ENCODE data around the gene ZNF580. TPM values are rescaled to one million over a fixed set of nuclear protein-coding genes. Genes with fewer than 3 reads are reported as not detected.

The ZNF580 gene
- total and polyA plus RNA-seq, 2 of the 13 experiments (the other 11 are each of a cell fraction or from before 2014, with no cell fraction given), result 4.4 to 6.0 TPM

DNA sequence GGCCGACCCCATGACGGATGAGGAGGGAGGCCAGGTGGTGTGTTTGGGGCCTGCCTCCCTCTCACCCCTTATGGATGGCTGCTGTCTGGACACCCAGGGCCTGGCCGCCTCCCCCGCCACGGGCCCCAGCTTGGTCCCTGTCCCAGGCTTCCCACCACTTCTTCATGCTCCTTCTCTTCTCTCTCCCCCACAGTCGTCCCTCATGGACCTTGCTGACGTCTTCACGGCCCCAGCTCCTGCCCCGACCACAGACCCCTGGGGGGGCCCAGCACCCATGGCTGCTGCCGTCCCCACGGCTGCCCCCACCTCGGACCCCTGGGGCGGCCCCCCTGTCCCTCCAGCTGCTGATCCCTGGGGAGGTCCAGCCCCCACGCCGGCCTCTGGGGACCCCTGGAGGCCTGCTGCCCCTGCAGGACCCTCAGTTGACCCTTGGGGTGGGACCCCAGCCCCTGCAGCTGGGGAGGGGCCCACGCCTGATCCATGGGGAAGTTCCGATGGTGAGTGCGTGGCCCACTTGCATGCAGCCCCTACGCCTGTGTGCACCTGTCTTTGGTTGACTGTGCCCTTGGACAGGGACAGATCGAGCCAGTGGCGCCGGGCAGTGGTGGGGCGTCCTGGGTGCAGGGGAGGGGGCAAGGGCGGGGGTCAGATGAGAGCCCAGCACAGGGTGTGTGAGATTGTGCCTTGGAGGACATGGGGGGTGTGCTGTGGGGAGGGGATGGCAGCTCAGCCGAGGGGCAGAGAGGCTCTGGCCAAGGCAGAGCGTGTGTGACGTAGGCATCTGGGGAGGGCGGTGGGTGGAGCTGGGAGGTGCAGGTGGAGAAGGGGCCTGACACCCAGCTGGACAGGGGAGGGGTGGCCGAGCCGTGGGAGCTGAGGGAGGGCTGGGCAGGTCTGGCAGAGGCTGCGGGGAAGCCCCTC, 51.0 kb downstream of the ZNF580 start:
- intact Hi-C loops (cut with micrococcal nuclease; ENCODE audit: unreplicated experiment) (no loop called here), in situ Hi-C loops (cut with HindIII; ENCODE audit: extremely low pct_ligation_motif_present, low pct_unique_long_range_greater_than_20kb) (no loop called here)
- POLR2A ChIA-PET, result no interaction called here
- ATAC-seq (no peak), DNase-seq (ENCODE audit: low spot score) (no peak), FAIRE-seq (no peak)
- Histone ChIP-seq H4K20me1 (ENCODE audit: insufficient read depth, low read length) (no peaks in the 10 kb centered on the region), H2AFZ (ENCODE audit: low read length) (no peak overlapping the region), H3K27ac (ENCODE audit: extremely low read length, insufficient read depth, low read length) (no peak overlapping the region), H3K9ac (ENCODE audit: insufficient read depth, low read depth, low read length) (no peak overlapping the region), H3K4me3 (replicated peaks in 1 of 3; ENCODE audit: insufficient read depth in 1 of 3, low read depth in 2 of 3, low read length in 3 of 3) (no peak overlapping the region), H3K36me3 (replicated peaks in 1 of 2; ENCODE audit: control insufficient read depth in 1 of 2, insufficient read depth in 2 of 2, low read length in 2 of 2) (peaks cover 27 to 55% of the 10 kb centered on the region in 2 experiments; a peak in 4 of 5 replicates), H3K4me1 (ENCODE audit: insufficient read depth, low read length) (0 out of 2 replicates have a peak, but pooled peaks cover 11% of the 10 kb centered on the region), H3K4me2 (ENCODE audit: low read depth, low read length) (no peak overlapping the region), H3K79me2 (ENCODE audit: insufficient read depth, low read length) (no peaks in the 10 kb centered on the region), H3K9me3 (ENCODE audit: low read length) (no peaks in the 10 kb centered on the region), H3K27me3 (ENCODE audit: control insufficient read depth in 1 of 2, insufficient read depth in 2 of 2, low read length in 2 of 2) (no peaks in the 10 kb centered on the region)
- CTCF ChIA-PET (ENCODE audit: low intra/inter-chr PET ratio, low total read pairs), result no interaction called here
- TF ChIP-seq AGO2 (optimal IDR thresholded peaks at IDR 0.05; ENCODE audit: low read depth, low read length) (peak; percentile 28), ZBTB20 (CRISPR knock-in tag; IDR thresholded peaks at IDR 0.05; ENCODE audit: borderline replicate concordance, low read depth) (no peak), ZFP82 (CRISPR knock-in tag; IDR thresholded peaks at IDR 0.05; ENCODE audit: borderline replicate concordance) (no peak), POLR2AphosphoS2 (IDR thresholded peaks at IDR 0.05; ENCODE audit: low read depth, low read length) (no peak)
- 98% methylated on average over 30 of the region's 31 CpGs for WGBS (ENCODE audit: low lambda C conversion rate)
- no TSS peak for BruUV-seq (replicated peaks)

DNA sequence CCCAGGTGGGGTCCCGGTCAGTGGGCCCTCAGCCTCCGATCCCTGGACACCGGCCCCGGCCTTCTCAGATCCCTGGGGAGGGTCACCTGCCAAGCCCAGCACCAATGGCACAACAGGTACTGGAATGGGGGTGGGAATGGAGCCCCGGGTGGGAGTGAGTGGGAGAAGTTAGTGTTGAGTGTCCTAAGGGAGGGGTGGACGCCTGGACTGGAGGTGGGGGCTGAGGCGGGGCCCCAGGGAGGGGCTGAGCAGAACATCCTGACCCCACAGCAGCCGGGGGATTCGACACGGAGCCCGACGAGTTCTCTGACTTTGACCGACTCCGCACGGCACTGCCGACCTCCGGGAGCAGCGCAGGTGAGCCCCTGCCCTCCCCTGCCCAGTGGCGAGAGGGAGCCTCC, 51.9 kb downstream of the ZNF580 start:
- BruUV-seq (replicated peaks), result no TSS peak
- Histone ChIP-seq H3K4me3 (replicated peaks in 1 of 3; ENCODE audit: insufficient read depth in 1 of 3, low read depth in 2 of 3, low read length in 3 of 3) (no peak overlapping the region), H2AFZ (ENCODE audit: low read length) (no peak overlapping the region), H3K9ac (ENCODE audit: insufficient read depth, low read depth, low read length) (no peak overlapping the region), H3K27ac (ENCODE audit: extremely low read length, insufficient read depth, low read length) (no peak overlapping the region), H3K4me1 (ENCODE audit: insufficient read depth, low read length) (0 out of 2 replicates have a peak, but pooled peaks cover 5% of the 10 kb centered on the region), H3K36me3 (replicated peaks in 1 of 2; ENCODE audit: control insufficient read depth in 1 of 2, insufficient read depth in 2 of 2, low read length in 2 of 2) (peaks cover 26 to 49% of the 10 kb centered on the region in 2 experiments; a peak in 4 of 5 replicates), H4K20me1 (ENCODE audit: insufficient read depth, low read length) (no peaks in the 10 kb centered on the region), H3K27me3 (ENCODE audit: control insufficient read depth in 1 of 2, insufficient read depth in 2 of 2, low read length in 2 of 2) (no peaks in the 10 kb centered on the region), H3K9me3 (ENCODE audit: low read length) (no peaks in the 10 kb centered on the region), H3K4me2 (ENCODE audit: low read depth, low read length) (no peak overlapping the region), H3K79me2 (ENCODE audit: insufficient read depth, low read length) (no peaks in the 10 kb centered on the region)
- CTCF ChIA-PET (ENCODE audit: low intra/inter-chr PET ratio, low total read pairs), result no interaction called here
- POLR2A ChIA-PET, result no interaction called here
- TF ChIP-seq KLF6 (CRISPR knock-in tag; IDR thresholded peaks at IDR 0.05) (no peak), SP5 (CRISPR knock-in tag; IDR thresholded peaks at IDR 0.05; ENCODE audit: borderline replicate concordance, low read depth) (no peak), SRSF9 (IDR thresholded peaks at IDR 0.05; ENCODE audit: borderline replicate concordance, insufficient read depth, low read depth, low read length, poor library complexity, severe bottlenecking) (no peak), MBNL3 (CRISPR knock-in tag; conservative IDR thresholded peaks at IDR 0.05) (no peak)
- ATAC-seq (no peak), FAIRE-seq (no peak), DNase-seq (ENCODE audit: low spot score) (no peak)
- WGBS (ENCODE audit: low lambda C conversion rate), result 94% methylated on average over 15 of the region's 19 CpGs
- intact Hi-C loops (cut with micrococcal nuclease; ENCODE audit: unreplicated experiment), result no loop called here
- in situ Hi-C loops (cut with HindIII; ENCODE audit: extremely low pct_ligation_motif_present, low pct_unique_long_range_greater_than_20kb), result no loop called here

Other genes with a start within 250 kb of the ZNF580 start
- 29.5 and 39.3 TPM in 2 replicates for gene UBE2S, start 233.2 kb upstream of the ZNF580 start, total RNA-seq (2016; rRNA removed; fragmentation: Illumina TruSeq; extraction: Trizol)
- gene UBE2S, start 233.2 kb upstream of the ZNF580 start, polyA plus RNA-seq (2011; rRNA removed), result 26.6 and 32.2 TPM in 2 replicates
- not detected in 2 replicates for gene SHISA7, start 197.7 kb upstream of the ZNF580 start, total RNA-seq (2016; rRNA removed; fragmentation: Illumina TruSeq; extraction: Trizol)
- gene SHISA7, start 197.7 kb upstream of the ZNF580 start, polyA plus RNA-seq (2011; rRNA removed), result not detected in 2 replicates
- 105 and 106 TPM in 2 replicates for gene ISOC2, start 179.4 kb upstream of the ZNF580 start, total RNA-seq (2016; rRNA removed; fragmentation: Illumina TruSeq; extraction: Trizol)
- 76.8 and 91.2 TPM in 2 replicates for gene ISOC2, start 179.4 kb upstream of the ZNF580 start, polyA plus RNA-seq (2011; rRNA removed)
- gene C19orf85, start 176.3 kb upstream of the ZNF580 start, total RNA-seq (2016; rRNA removed; fragmentation: Illumina TruSeq; extraction: Trizol), result not detected in 2 replicates
- not detected in 2 replicates for gene C19orf85, start 176.3 kb upstream of the ZNF580 start, polyA plus RNA-seq (2011; rRNA removed)
- gene ZNF628, start 164.4 kb upstream of the ZNF580 start, total RNA-seq (2016; rRNA removed; fragmentation: Illumina TruSeq; extraction: Trizol), result 1.00 and 1.2 TPM in 2 replicates
- 0.48 and 0.54 TPM in 2 replicates for gene ZNF628, start 164.4 kb upstream of the ZNF580 start, polyA plus RNA-seq (2011; rRNA removed)
- gene NAT14, start 155.8 kb upstream of the ZNF580 start, total RNA-seq (2016; rRNA removed; fragmentation: Illumina TruSeq; extraction: Trizol), result 14.7 and 22.3 TPM in 2 replicates
- 20.7 and 24.7 TPM in 2 replicates for gene NAT14, start 155.8 kb upstream of the ZNF580 start, polyA plus RNA-seq (2011; rRNA removed)
- not detected in 2 replicates for gene SSC5D, start 152.6 kb upstream of the ZNF580 start, total RNA-seq (2016; rRNA removed; fragmentation: Illumina TruSeq; extraction: Trizol)
- 0.03 TPM in 1 of 2 replicates, not detected in the other for gene SSC5D, start 152.6 kb upstream of the ZNF580 start, polyA plus RNA-seq (2011; rRNA removed)
- gene SBK2, start 103.9 kb upstream of the ZNF580 start, total RNA-seq (2016; rRNA removed; fragmentation: Illumina TruSeq; extraction: Trizol), result 0.24 and 0.45 TPM in 2 replicates
- 0.14 TPM in 1 of 2 replicates, not detected in the other for gene SBK2, start 103.9 kb upstream of the ZNF580 start, polyA plus RNA-seq (2011; rRNA removed)
- gene SBK3, start 95.5 kb upstream of the ZNF580 start, total RNA-seq (2016; rRNA removed; fragmentation: Illumina TruSeq; extraction: Trizol), result 0.46 and 0.66 TPM in 2 replicates
- gene SBK3, start 95.5 kb upstream of the ZNF580 start, polyA plus RNA-seq (2011; rRNA removed), result 0.77 and 1.5 TPM in 2 replicates
- 1.7 and 2.9 TPM in 2 replicates for gene ZNF579, start 60.2 kb upstream of the ZNF580 start, total RNA-seq (2016; rRNA removed; fragmentation: Illumina TruSeq; extraction: Trizol)
- 2.1 and 2.2 TPM in 2 replicates for gene ZNF579, start 60.2 kb upstream of the ZNF580 start, polyA plus RNA-seq (2011; rRNA removed)
- 3.4 and 5.9 TPM in 2 replicates for gene FIZ1, start 41.5 kb upstream of the ZNF580 start, total RNA-seq (2016; rRNA removed; fragmentation: Illumina TruSeq; extraction: Trizol)
- 3.6 and 4.1 TPM in 2 replicates for gene FIZ1, start 41.5 kb upstream of the ZNF580 start, polyA plus RNA-seq (2011; rRNA removed)
- 1.6 and 4.6 TPM in 2 replicates for gene ZNF524, start 40.7 kb upstream of the ZNF580 start, total RNA-seq (2016; rRNA removed; fragmentation: Illumina TruSeq; extraction: Trizol)
- gene ZNF524, start 40.7 kb upstream of the ZNF580 start, polyA plus RNA-seq (2011; rRNA removed), result 3.2 and 5.0 TPM in 2 replicates
- 0.93 and 1.0 TPM in 2 replicates for gene ZNF865, start 35.4 kb upstream of the ZNF580 start, total RNA-seq (2016; rRNA removed; fragmentation: Illumina TruSeq; extraction: Trizol)
- gene ZNF865, start 35.4 kb upstream of the ZNF580 start, polyA plus RNA-seq (2011; rRNA removed), result 1.0 and 1.5 TPM in 2 replicates
- gene ZNF784, start 16.4 kb upstream of the ZNF580 start, total RNA-seq (2016; rRNA removed; fragmentation: Illumina TruSeq; extraction: Trizol), result 4.0 and 4.2 TPM in 2 replicates
- gene ZNF784, start 16.4 kb upstream of the ZNF580 start, polyA plus RNA-seq (2011; rRNA removed), result 4.1 and 5.1 TPM in 2 replicates
- 18.4 and 19.6 TPM in 2 replicates for gene ZNF581, start 2.6 kb downstream of the ZNF580 start, total RNA-seq (2016; rRNA removed; fragmentation: Illumina TruSeq; extraction: Trizol)
- gene ZNF581, start 2.6 kb downstream of the ZNF580 start, polyA plus RNA-seq (2011; rRNA removed), result 49.5 and 52.6 TPM in 2 replicates
- gene CCDC106, start 7.2 kb downstream of the ZNF580 start, total RNA-seq (2016; rRNA removed; fragmentation: Illumina TruSeq; extraction: Trizol), result 7.0 and 8.8 TPM in 2 replicates
- 4.7 and 6.2 TPM in 2 replicates for gene CCDC106, start 7.2 kb downstream of the ZNF580 start, polyA plus RNA-seq (2011; rRNA removed)
- 124 and 127 TPM in 2 replicates for gene U2AF2, start 14.0 kb downstream of the ZNF580 start, total RNA-seq (2016; rRNA removed; fragmentation: Illumina TruSeq; extraction: Trizol)
- gene U2AF2, start 14.0 kb downstream of the ZNF580 start, polyA plus RNA-seq (2011; rRNA removed), result 84.3 and 116 TPM in 2 replicates
- gene EPN1, start 34.2 kb downstream of the ZNF580 start, total RNA-seq (2016; rRNA removed; fragmentation: Illumina TruSeq; extraction: Trizol), result 28.9 and 32.6 TPM in 2 replicates
- gene EPN1, start 34.2 kb downstream of the ZNF580 start, polyA plus RNA-seq (2011; rRNA removed), result 31.7 and 43.7 TPM in 2 replicates
- not detected in 2 replicates for gene NLRP9, start 97.4 kb downstream of the ZNF580 start, total RNA-seq (2016; rRNA removed; fragmentation: Illumina TruSeq; extraction: Trizol)
- gene NLRP9, start 97.4 kb downstream of the ZNF580 start, polyA plus RNA-seq (2011; rRNA removed), result not detected in 2 replicates
- gene RFPL4A, start 118.1 kb downstream of the ZNF580 start, total RNA-seq (2016; rRNA removed; fragmentation: Illumina TruSeq; extraction: Trizol), result not detected in 2 replicates
- 0.13 TPM in 1 of 2 replicates, not detected in the other for gene RFPL4A, start 118.1 kb downstream of the ZNF580 start, polyA plus RNA-seq (2011; rRNA removed)
- gene RFPL4AL1, start 128.1 kb downstream of the ZNF580 start, total RNA-seq (2016; rRNA removed; fragmentation: Illumina TruSeq; extraction: Trizol), result not detected in 2 replicates
- not detected in 2 replicates for gene RFPL4AL1, start 128.1 kb downstream of the ZNF580 start, polyA plus RNA-seq (2011; rRNA removed)
- gene NLRP11, start 191.0 kb downstream of the ZNF580 start, total RNA-seq (2016; rRNA removed; fragmentation: Illumina TruSeq; extraction: Trizol), result 0.02 TPM in 1 of 2 replicates, not detected in the other
- gene NLRP11, start 191.0 kb downstream of the ZNF580 start, polyA plus RNA-seq (2011; rRNA removed), result 0.01 TPM in 1 of 2 replicates, not detected in the other
- gene NLRP4, start 195.5 kb downstream of the ZNF580 start, total RNA-seq (2016; rRNA removed; fragmentation: Illumina TruSeq; extraction: Trizol), result not detected in 2 replicates
- not detected in 2 replicates for gene NLRP4, start 195.5 kb downstream of the ZNF580 start, polyA plus RNA-seq (2011; rRNA removed)